Measurements from ENCODE around the gene SLC10A1.
"Not testable (repeated sequence)": the region's sequence is repeated elsewhere in the genome, so short reads cannot be mapped to it uniquely, and the experiment has no call there.

The SLC10A1 gene

GRCh38 chr14:69796797-69797500 lies at the start of gene SLC10A1:
SLC10A1 (minus strand) TSS chr14:69797241; CDS start chr14:69797155, 86 bp downstream.
- no peak for DNase-seq (ENCODE audit: low read depth in 2 of 2)

- DNase-seq (ENCODE audit: low read depth in 2 of 2): no peak
Observed at GRCh38 chr14:69845787-69846186, 48.7 kb upstream of the SLC10A1 start.

- DNase-seq (ENCODE audit: low read depth in 2 of 2): no peak
Observed at GRCh38 chr14:69845050-69845581, 48.1 kb upstream of the SLC10A1 start.

- no peak for DNase-seq (ENCODE audit: low read depth in 2 of 2)
Observed at GRCh38 chr14:69844171-69844570, 47.1 kb upstream of the SLC10A1 start.

GRCh38 chr14:69842686-69843420 lies 45.8 kb upstream of the SLC10A1 start:
- DNase-seq (ENCODE audit: low read depth in 2 of 2): no peak

- no peak for DNase-seq (ENCODE audit: low read depth in 2 of 2)
Observed at GRCh38 chr14:69841656-69842055, 44.6 kb upstream of the SLC10A1 start.

GRCh38 chr14:69839661-69840060 lies 42.6 kb upstream of the SLC10A1 start:
- no peak for DNase-seq (ENCODE audit: low read depth in 2 of 2)

GRCh38 chr14:69838881-69839416 lies 41.9 kb upstream of the SLC10A1 start:
- DNase-seq (ENCODE audit: low read depth in 2 of 2): no peak

- DNase-seq (ENCODE audit: low read depth in 2 of 2): no peak
Observed at GRCh38 chr14:69828879-69829278, 31.8 kb upstream of the SLC10A1 start.

- no peak for DNase-seq (ENCODE audit: low read depth in 2 of 2)
Observed at GRCh38 chr14:69828354-69828753, 31.3 kb upstream of the SLC10A1 start.

GRCh38 chr14:69827560-69827959 lies 30.5 kb upstream of the SLC10A1 start:
- DNase-seq (ENCODE audit: low read depth in 2 of 2): peak in 1 of 2 donors; percentile 2

GRCh38 chr14:69822456-69822855 lies 25.4 kb upstream of the SLC10A1 start:
- no peak for DNase-seq (ENCODE audit: low read depth in 2 of 2)

- no peak for DNase-seq (ENCODE audit: low read depth in 2 of 2)
Observed at GRCh38 chr14:69820991-69821390, 23.9 kb upstream of the SLC10A1 start.

- no peak for DNase-seq (ENCODE audit: low read depth in 2 of 2)
Observed at GRCh38 chr14:69819607-69820006, 22.6 kb upstream of the SLC10A1 start.

GRCh38 chr14:69818758-69819191 lies 21.7 kb upstream of the SLC10A1 start:
- peak; percentile 10 to 27 for DNase-seq (ENCODE audit: low read depth in 2 of 2)

GRCh38 chr14:69816216-69816615 lies 19.2 kb upstream of the SLC10A1 start:
- no peak for DNase-seq (ENCODE audit: low read depth in 2 of 2)

GRCh38 chr14:69815556-69815955 lies 18.5 kb upstream of the SLC10A1 start:
- no peak for DNase-seq (ENCODE audit: low read depth in 2 of 2)

- no peak for DNase-seq (ENCODE audit: low read depth in 2 of 2)
Observed at GRCh38 chr14:69814397-69814796, 17.4 kb upstream of the SLC10A1 start.

GRCh38 chr14:69813346-69813745 lies 16.3 kb upstream of the SLC10A1 start:
- not testable (repeated sequence) for DNase-seq (ENCODE audit: low read depth in 2 of 2)

- DNase-seq (ENCODE audit: low read depth in 2 of 2): no peak
Observed at GRCh38 chr14:69812711-69813110, 15.7 kb upstream of the SLC10A1 start.

- no peak for DNase-seq (ENCODE audit: low read depth in 2 of 2)
Observed at GRCh38 chr14:69811868-69812252, 14.8 kb upstream of the SLC10A1 start.

GRCh38 chr14:69811227-69811867 lies 14.3 kb upstream of the SLC10A1 start:
- DNase-seq (ENCODE audit: low read depth in 2 of 2): no peak
